ENCODE results near the gene ZNF621.
"Not testable (repeated sequence)": the region's sequence is repeated elsewhere in the genome, so short reads cannot be mapped to it uniquely, and the experiment has no call there.

The ZNF621 gene

DNA sequence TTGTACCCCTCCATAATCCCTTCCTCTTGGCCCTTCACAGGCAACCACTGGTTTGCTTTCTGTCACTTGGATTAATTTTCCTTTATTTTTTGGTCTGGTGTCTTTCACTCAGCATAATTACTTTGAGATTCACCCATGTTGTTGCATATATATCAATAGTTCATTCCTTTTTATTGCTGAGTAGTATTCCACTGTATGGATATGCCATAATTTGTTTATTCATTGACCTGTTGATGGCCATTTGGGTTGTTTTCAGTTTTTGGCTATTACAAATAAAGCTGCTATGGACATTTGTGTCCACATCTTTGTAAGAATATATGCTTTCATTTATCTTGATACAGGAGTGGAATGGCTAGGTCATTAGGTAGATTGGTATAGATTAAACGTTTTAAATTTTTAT lies 5.9 kb upstream of the ZNF621 start:
- Mint-ChIP-seq H3K36me3 (peaks cover 5% of the 10 kb centered on the region), H3K27ac (no peak overlapping the region), H3K4me3 (no peak overlapping the region), H3K27me3 (no peaks in the 10 kb centered on the region), H3K4me1 (no peaks in the 10 kb centered on the region), H3K9me3 (no peaks in the 10 kb centered on the region)

DNA sequence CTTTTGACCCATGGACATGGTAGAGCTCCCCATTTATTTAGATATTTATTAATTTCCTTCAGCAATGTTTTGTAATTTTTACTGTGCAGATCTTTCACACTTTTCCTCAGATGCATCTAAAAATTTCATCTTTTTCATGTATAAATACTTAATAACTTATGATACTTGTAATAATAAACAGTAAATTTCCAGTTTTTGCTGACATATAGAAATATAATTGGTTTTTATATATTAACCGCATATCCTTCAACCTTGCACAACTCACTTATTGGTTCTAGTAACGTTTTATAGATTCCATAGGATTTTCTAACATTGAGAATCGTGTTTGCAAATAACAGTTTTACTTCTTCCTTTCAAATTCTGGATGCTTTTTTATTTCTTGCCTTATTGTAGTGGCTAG lies 3.5 kb upstream of the ZNF621 start:
- H3K4me3 Mint-ChIP-seq: no peak overlapping the region
- H3K9me3 Mint-ChIP-seq: no peaks in the 10 kb centered on the region

DNA sequence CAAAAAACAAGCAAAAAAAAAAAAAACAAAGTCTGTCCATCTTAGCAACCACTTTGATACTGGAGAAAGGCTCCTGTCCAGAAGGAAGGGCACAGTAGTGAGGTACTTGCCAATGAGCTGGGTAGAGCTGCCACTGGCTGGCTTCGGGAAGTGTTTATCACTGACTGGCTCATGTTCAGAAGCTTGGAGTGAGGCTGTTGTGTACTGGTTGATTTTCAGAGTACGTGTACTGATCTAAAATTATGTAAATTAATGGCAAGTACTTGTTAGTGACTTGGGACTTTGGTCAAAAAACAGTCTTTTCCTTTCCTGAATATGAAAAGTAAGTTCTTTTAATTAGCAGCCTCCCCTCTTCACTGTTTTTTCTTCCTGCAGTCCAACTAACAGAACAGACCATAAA lies 979 bp upstream of the ZNF621 start:
- Mint-ChIP-seq H3K4me3 (peak overlapping the region; percentile 98), H3K27me3 (no peaks in the 10 kb centered on the region), H3K27ac (peak overlapping the region; percentile 78), H3K4me1 (peaks cover 23% of the 10 kb centered on the region), H3K36me3 (peaks cover 11% of the 10 kb centered on the region), H3K9me3 (no peaks in the 10 kb centered on the region)

More for the DNA sequence above, 3.5 kb upstream of the ZNF621 start:
- Mint-ChIP-seq H3K4me1 (peaks cover 12% of the 10 kb centered on the region), H3K27me3 (no peaks in the 10 kb centered on the region), H3K36me3 (peaks cover under 1% of the 10 kb centered on the region), H3K27ac (no peak overlapping the region)

DNA sequence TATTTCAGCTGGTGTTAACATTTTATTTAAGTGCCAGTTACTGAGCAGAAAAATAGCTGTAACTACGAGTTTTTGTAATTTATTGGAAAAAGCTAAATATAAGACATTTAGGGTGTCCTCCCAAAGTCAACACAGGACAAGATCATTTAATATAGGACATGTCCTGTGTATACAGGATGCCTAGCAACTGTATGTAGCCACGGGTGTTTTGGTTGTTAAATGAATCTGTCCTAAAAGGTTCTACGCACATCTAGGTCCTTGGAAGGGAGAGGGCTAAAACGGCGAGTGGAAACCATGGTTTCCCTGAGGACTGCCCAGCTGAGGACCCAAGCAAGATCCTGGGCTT lies 565 bp upstream of the ZNF621 start:
- Mint-ChIP-seq H3K4me1 (peaks cover 23% of the 10 kb centered on the region), H3K4me3 (peak overlapping the region; percentile 98), H3K27me3 (no peaks in the 10 kb centered on the region), H3K9me3 (no peaks in the 10 kb centered on the region), H3K36me3 (peaks cover 11% of the 10 kb centered on the region), H3K27ac (peak overlapping the region; percentile 78)

DNA sequence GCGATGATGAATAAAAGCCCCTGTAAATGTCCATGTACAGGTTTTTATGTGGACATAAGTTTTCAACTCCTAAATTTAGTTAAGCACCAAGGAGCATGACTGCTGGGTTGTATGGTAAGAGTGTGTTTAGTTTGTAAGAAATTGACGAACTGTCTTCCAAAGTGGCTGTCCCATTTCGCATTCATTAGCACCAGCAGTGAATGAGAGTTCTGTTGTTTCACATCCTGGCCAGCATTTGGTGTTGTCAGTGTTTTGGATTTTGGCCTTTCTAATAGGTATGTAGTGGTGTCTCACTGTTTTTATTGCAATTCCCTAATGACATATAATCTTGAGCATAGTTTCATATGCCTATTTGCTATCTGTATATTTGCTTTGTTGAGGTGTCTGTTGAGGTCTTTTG lies 3.7 kb downstream of the ZNF621 start:
- Mint-ChIP-seq H3K36me3 (peaks cover 43% of the 10 kb centered on the region), H3K27me3 (no peaks in the 10 kb centered on the region), H3K4me3 (no peak overlapping the region), H3K4me1 (peaks cover 23% of the 10 kb centered on the region), H3K27ac (no peak overlapping the region), H3K9me3 (peaks cover 4% of the 10 kb centered on the region)

DNA sequence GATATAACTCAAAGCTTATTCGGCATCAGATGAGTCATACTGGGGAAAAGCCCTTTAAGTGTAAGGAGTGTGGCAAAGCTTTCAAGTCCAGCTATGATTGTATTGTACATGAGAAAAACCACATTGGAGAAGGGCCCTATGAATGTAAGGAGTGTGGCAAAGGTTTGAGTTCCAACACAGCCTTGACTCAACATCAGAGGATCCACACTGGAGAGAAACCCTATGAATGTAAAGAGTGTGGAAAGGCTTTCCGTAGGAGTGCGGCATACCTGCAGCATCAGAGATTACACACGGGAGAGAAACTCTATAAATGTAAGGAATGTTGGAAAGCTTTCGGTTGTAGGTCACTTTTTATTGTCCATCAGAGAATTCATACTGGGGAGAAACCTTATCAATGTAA lies 7.5 kb downstream of the ZNF621 start:
- no peaks in the 10 kb centered on the region for H3K27me3 Mint-ChIP-seq
- H3K4me3 Mint-ChIP-seq: no peak overlapping the region
- H3K9me3 Mint-ChIP-seq: peaks cover 4% of the 10 kb centered on the region
- peaks cover 60% of the 10 kb centered on the region for H3K36me3 Mint-ChIP-seq
- peaks cover 7% of the 10 kb centered on the region for H3K4me1 Mint-ChIP-seq
- no peak overlapping the region for H3K27ac Mint-ChIP-seq

DNA sequence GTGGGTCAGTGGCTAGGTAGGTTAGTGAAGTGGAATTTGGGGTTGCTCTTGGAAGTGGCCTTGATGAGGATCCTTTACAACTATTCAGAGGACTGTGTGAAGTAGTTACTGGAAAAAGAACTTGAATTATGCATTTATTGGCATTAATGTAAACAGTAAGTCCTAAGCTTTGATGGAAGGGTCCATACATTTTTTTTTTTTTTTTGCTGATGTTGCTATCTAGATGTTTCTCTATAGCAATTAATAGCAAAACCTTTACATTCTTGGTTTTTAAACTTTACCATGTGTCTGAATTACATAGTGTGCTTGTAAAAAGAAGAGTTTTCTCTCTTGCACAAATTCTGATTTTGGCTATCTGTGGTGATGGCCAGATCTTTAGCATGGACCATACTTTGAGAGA lies 9.5 kb downstream of the ZNF621 start:
- Mint-ChIP-seq H3K36me3 (peaks cover 68% of the 10 kb centered on the region), H3K27me3 (no peaks in the 10 kb centered on the region)

DNA sequence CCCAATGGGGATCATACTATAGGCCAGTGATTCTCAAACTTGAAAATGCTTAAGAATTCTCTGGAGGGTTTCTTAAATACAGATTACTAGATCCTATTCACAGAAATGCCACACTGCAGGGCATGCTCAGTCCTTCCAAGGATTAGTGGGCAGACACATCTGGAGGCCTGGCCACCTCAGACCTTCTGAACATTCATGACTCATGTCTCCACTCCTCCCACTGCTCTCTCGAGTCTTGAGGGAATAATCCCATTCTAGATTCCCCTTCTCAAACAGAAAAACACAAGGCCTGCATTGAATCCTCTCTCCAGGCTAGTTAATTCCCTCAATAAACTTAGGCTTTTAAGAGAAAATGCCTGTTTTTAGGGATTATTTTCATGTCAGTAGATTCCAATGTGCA lies 22.1 kb downstream of the ZNF621 start:
- Mint-ChIP-seq H3K36me3 (peaks cover 4% of the 10 kb centered on the region), H3K27ac (no peak overlapping the region), H3K4me1 (no peaks in the 10 kb centered on the region), H3K9me3 (no peaks in the 10 kb centered on the region), H3K27me3 (no peaks in the 10 kb centered on the region), H3K4me3 (no peak overlapping the region)

More for the DNA sequence above, 9.5 kb downstream of the ZNF621 start:
- H3K4me3 Mint-ChIP-seq: no peak overlapping the region
- H3K27ac Mint-ChIP-seq: no peak overlapping the region
- peaks cover 4% of the 10 kb centered on the region for H3K9me3 Mint-ChIP-seq
- no peaks in the 10 kb centered on the region for H3K4me1 Mint-ChIP-seq

DNA sequence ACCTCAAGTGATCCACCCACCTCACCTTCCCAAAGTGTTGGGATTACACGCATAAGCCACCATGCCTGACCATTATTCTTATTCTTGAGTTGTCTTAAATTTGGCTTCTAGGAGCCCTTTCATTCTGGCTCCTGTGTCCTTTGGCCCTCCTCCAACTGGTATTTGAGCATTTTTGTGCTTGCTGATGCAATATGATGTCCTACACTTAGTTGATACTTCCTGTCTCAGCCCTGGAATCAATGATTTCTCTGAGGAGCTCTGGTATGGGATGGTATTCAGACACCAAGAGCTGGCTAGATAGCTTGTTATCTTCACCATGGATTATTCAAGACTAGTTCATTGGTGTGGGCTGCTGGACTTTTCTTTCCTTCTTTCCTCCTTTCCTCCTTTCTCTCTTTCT lies 25.4 kb downstream of the ZNF621 start:
- Mint-ChIP-seq H3K9me3 (no peaks in the 10 kb centered on the region), H3K4me1 (no peaks in the 10 kb centered on the region), H3K27me3 (no peaks in the 10 kb centered on the region), H3K27ac (no peak overlapping the region), H3K4me3 (no peak overlapping the region), H3K36me3 (peaks cover 4% of the 10 kb centered on the region)

DNA sequence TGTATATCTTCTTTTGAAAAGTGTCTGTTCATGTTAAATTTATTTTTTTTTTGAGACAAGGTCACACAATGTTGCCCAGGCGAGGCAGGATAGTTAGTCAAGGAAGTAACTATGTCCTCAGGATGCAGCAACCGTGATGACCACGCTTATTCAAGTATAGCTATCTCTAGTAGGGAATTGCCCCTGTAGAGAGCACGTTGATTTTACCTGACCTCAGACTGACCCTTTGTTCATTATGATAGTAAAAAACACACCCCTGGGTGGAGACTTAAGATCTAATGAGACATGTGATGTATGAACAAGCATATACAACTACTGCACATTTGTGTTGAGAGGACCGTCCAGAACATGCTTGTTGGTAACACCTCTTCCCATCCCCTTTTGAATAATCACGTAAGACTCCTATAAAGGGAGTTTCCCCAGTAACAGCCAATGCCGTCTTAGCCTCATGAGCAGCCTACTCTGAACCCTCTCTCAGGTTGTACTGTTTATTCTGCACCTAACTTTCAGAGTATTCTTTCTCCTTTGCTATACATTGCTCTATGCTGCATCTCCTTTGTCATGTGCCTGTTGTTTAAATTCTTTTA lies 32.9 kb downstream of the ZNF621 start:
- Mint-ChIP-seq H3K9me3 (no peaks in the 10 kb centered on the region), H3K4me3 (no peak overlapping the region), H3K27me3 (peaks cover 2% of the 10 kb centered on the region), H3K4me1 (no peaks in the 10 kb centered on the region), H3K36me3 (peaks cover 6% of the 10 kb centered on the region), H3K27ac (no peak overlapping the region)

DNA sequence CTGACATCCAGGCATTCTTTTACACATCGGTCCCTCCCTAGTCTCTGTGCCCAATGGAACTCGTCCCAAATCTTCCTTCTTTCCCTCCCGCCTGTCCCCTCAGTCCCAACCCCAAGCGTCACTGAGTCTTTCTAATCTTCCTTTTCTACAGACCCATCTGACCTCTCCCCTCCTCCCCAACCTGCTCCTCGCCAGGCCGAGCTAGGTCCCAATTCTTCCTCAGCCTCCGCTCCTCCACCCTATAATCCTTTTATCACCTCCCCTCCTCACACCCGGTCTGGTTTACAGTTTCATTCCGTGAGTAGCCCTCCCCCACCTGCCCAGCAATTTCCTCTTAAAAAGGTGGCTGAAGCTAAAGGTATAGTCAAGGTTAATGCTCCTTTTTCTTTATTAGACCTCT lies 37.7 kb downstream of the ZNF621 start:
- H3K27ac Mint-ChIP-seq, H3K4me1 Mint-ChIP-seq, H3K36me3 Mint-ChIP-seq, H3K27me3 Mint-ChIP-seq, H3K9me3 Mint-ChIP-seq, H3K4me3 Mint-ChIP-seq: not testable (repeated sequence)

DNA sequence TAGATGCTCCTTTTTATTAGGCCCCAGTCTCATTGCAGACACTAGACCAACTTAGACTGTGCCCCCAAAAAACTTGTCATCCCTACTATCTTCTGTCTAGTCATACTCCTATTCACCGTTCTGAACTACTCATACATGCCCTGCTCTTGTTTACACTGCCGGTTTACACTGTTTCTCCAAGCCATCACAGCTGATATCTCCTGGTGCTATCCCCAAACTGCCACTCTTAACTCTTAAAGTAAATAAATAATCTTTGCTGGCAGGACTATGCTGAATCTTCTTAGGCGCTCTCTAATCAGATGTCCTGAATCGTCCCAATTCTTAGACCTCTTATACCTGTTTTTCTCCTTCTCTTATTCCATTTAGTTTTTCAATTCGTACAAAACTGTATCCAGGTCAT lies 40.9 kb downstream of the ZNF621 start:
- not testable (repeated sequence) for H3K36me3 Mint-ChIP-seq, H3K27me3 Mint-ChIP-seq, H3K27ac Mint-ChIP-seq, H3K4me1 Mint-ChIP-seq, H3K4me3 Mint-ChIP-seq, H3K9me3 Mint-ChIP-seq

DNA sequence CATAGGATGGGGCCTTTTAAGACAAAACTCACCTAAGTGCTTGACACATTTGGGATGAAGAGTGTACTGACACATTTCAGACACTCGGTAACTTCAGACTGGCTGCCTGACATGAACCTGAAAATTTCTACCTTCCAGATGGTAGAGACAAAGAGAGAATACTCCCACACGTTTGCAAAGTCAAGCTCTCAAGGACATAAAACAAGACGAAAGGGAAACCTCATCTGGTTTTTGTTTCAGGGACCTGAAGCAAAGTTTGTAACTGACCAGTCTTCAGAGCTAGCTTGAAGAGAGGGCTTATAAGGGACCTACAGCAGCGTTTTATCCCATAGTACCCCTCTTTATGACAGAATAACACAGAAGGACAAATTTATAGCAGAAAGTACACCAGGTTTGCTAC lies 41.9 kb downstream of the ZNF621 start:
- Mint-ChIP-seq H3K27me3 (peaks cover 4% of the 10 kb centered on the region), H3K27ac (no peak overlapping the region), H3K36me3 (peaks cover 7% of the 10 kb centered on the region), H3K4me1 (no peaks in the 10 kb centered on the region), H3K4me3 (no peak overlapping the region), H3K9me3 (no peaks in the 10 kb centered on the region)

DNA sequence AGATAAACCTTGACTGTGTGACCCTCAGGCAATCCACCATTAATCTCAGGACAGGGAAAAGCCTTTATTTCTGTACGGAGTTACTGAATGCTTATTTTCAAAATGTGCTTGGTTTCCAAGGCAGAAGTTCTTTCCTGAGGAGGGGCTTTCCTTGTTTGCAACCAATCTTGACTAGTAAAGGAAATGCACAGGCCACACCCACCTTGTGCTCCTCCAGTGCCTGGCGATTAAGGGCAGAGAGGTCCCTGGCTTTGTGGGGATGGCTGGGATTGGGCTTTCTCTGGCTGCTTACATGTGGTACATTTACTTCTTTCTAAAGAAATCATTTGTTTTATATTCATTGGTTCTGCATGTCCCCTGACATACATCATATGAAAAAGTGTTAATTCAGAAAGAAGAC lies 47.8 kb downstream of the ZNF621 start:
- no peaks in the 10 kb centered on the region for H3K4me1 Mint-ChIP-seq
- peaks cover 2% of the 10 kb centered on the region for H3K27me3 Mint-ChIP-seq
- H3K4me3 Mint-ChIP-seq: no peak overlapping the region
- no peaks in the 10 kb centered on the region for H3K9me3 Mint-ChIP-seq
- H3K27ac Mint-ChIP-seq: no peak overlapping the region
- no peaks in the 10 kb centered on the region for H3K36me3 Mint-ChIP-seq

DNA sequence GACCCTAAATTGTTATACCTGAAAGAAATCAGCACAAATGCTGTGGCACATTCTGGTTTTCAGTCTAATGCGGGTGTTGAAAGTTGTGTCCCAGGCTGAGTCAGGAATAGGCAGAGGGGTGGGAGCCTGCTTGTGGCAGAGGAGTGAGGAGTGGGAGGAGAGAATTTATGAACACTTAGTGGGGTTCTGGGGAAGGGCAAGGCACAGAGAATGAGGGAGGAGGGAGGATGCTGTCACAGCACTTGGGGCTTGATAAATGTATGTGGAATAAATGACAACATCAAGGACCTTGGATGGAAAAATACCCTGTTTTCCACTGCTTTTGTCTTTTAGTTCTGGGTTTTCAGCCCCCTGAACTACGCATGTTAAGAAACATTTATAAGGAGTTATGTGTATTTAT lies 49.3 kb downstream of the ZNF621 start:
- no peak overlapping the region for H3K4me3 Mint-ChIP-seq
- no peaks in the 10 kb centered on the region for H3K9me3 Mint-ChIP-seq
- H3K27me3 Mint-ChIP-seq: peaks cover 2% of the 10 kb centered on the region
- no peak overlapping the region for H3K27ac Mint-ChIP-seq
- no peaks in the 10 kb centered on the region for H3K36me3 Mint-ChIP-seq
- no peaks in the 10 kb centered on the region for H3K4me1 Mint-ChIP-seq

DNA sequence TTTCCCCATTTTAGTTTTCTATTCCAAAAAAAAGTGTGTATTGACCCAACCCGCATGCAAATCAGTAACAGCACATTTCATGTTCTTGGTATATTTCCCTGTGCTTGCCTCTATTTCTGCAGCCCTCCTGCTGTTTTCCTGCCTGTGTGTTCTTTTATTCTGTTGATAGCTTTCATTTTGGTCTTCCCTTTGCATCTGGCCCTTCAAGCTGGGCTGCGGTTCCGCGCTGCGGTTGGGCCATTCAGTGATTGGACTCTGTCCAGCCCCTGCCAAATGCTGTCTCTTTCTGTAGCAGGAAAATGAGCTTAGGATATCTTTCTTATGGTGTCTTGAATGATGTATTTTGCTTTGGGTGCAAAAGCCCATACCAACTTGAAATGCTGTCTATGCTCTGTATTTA lies 49.9 kb downstream of the ZNF621 start:
- H3K4me3 Mint-ChIP-seq: no peak overlapping the region
- H3K4me1 Mint-ChIP-seq: no peaks in the 10 kb centered on the region
- no peaks in the 10 kb centered on the region for H3K36me3 Mint-ChIP-seq
- no peaks in the 10 kb centered on the region for H3K9me3 Mint-ChIP-seq
- H3K27me3 Mint-ChIP-seq: peaks cover 2% of the 10 kb centered on the region
- H3K27ac Mint-ChIP-seq: no peak overlapping the region

DNA sequence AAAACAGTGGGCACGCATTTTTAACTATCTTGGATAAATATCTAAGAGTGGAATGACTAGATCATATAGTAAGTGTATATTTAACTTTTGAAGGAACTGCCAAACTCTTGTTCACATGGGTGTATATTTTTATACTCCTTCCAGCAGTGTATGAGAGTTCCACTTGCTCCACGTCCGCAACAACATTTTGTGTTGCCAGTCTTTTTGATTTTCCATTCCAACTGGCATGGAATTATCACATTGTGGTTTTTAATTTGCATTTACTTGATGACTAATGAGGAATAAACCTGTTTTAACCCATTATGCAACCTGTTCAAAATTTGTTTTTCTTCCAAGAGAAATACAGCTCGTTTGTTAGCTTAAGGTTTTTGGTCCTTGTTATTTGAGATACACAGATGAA lies 51.6 kb downstream of the ZNF621 start:
- H3K4me1 Mint-ChIP-seq: no peaks in the 10 kb centered on the region
- H3K27ac Mint-ChIP-seq: no peak overlapping the region
- H3K9me3 Mint-ChIP-seq: no peaks in the 10 kb centered on the region
- H3K27me3 Mint-ChIP-seq: peaks cover 2% of the 10 kb centered on the region
- no peaks in the 10 kb centered on the region for H3K36me3 Mint-ChIP-seq
- no peak overlapping the region for H3K4me3 Mint-ChIP-seq

All from activated naive CD4-positive, alpha-beta T cell treated with anti-CD3 and anti-CD28 coated beads, Interleukin-2, amount 50 U/mL, for 24 hours (primary cell).